Measurements from ENCODE around the gene RPTOR. TPM values are rescaled to one million over a fixed set of nuclear protein-coding genes. Genes with fewer than 3 reads are reported as not detected.

The RPTOR gene
- total RNA-seq, 1 experiment from 2014 or later = 25.1 TPM

DNA sequence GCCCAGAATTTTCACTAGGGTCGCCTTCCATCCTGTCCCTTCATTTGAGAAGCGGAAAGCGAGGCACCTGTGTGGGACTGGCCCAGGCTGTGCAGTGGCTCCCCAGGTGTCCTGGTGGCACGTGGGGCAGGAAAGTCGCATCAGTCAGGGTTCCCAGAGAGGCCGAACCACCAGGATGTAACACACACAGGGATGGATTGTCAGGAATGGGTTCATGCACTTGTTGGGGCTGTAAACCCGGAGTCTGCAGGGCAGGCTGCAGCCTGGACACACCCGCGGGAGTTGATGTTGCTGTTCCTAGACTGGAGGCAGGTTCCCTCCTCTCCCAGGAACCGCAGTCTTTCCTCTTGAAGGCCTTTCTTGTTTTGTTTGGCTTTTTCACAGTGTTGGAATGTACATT, 30.7 kb upstream of the RPTOR start:
- no peak overlapping the region for H2AK5ac ChIP-seq (ENCODE audit: insufficient read length, low read length)
- no peak overlapping the region for H3K23ac ChIP-seq (ENCODE audit: insufficient read length, low read depth, low read length)
- no peak overlapping the region for H3K27ac ChIP-seq (ENCODE audit: insufficient read length, low read depth, low read length)
- H2BK20ac ChIP-seq (ENCODE audit: low read depth, low read length, poor library complexity, severe bottlenecking) = no peak overlapping the region
- H3K9me3 ChIP-seq (ENCODE audit: control insufficient read depth, low read depth, low read length) = no peaks in the 10 kb centered on the region
- no peak overlapping the region for H3K56ac ChIP-seq (ENCODE audit: insufficient read length, low read depth, low read length)
- H3K27me3 Mint-ChIP-seq (ENCODE audit: low read depth) = peaks cover 38% of the 10 kb centered on the region
- no peak overlapping the region for H3K4ac ChIP-seq (ENCODE audit: low read depth, low read length)
- H2BK120ac ChIP-seq (ENCODE audit: low read depth, low read length, poor library complexity, severe bottlenecking) = no peak overlapping the region
- H2AFZ ChIP-seq (ENCODE audit: low read length) = no peak overlapping the region
- no peak overlapping the region for H4K91ac ChIP-seq (ENCODE audit: insufficient read length, low read depth, low read length)
- H3K4me2 ChIP-seq (ENCODE audit: insufficient read depth, insufficient read length, low read length) = no peak overlapping the region
- no peak overlapping the region for H2BK15ac ChIP-seq (ENCODE audit: low read depth, low read length)
- DNase-seq = no peak
- H3K4me3 Mint-ChIP-seq = no peak overlapping the region
- no peak overlapping the region for H4K5ac ChIP-seq (ENCODE audit: insufficient read length, low read depth, low read length)
- 0 out of 4 replicates have a peak, but pooled peaks cover 0 to 3% of the 10 kb centered on the region in 2 experiments for H3K4me1 Mint-ChIP-seq
- no peaks in the 10 kb centered on the region for H4K20me1 ChIP-seq (ENCODE audit: control insufficient read depth, insufficient read depth, insufficient read length)
- no peak overlapping the region; the same call in 1 of the 2 replicates for H3K14ac ChIP-seq (ENCODE audit: insufficient read depth, low read length)
- no peaks in the 10 kb centered on the region for H3K4me1 ChIP-seq (ENCODE audit: insufficient read depth, low read length)
- no peak overlapping the region for H3K9ac ChIP-seq (ENCODE audit: extremely low read depth, insufficient read length, low read length)
- no peaks in the 10 kb centered on the region for H3K36me3 Mint-ChIP-seq (ENCODE audit: insufficient read depth in 1 of 3, low read depth in 3 of 3)
- TF ChIP-seq, protein P1, sequence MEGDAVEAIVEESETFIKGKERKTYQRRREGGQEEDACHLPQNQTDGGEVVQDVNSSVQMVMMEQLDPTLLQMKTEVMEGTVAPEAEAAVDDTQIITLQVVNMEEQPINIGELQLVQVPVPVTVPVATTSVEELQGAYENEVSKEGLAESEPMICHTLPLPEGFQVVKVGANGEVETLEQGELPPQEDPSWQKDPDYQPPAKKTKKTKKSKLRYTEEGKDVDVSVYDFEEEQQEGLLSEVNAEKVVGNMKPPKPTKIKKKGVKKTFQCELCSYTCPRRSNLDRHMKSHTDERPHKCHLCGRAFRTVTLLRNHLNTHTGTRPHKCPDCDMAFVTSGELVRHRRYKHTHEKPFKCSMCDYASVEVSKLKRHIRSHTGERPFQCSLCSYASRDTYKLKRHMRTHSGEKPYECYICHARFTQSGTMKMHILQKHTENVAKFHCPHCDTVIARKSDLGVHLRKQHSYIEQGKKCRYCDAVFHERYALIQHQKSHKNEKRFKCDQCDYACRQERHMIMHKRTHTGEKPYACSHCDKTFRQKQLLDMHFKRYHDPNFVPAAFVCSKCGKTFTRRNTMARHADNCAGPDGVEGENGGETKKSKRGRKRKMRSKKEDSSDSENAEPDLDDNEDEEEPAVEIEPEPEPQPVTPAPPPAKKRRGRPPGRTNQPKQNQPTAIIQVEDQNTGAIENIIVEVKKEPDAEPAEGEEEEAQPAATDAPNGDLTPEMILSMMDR (conservative IDR thresholded peaks at IDR 0.05) = no peak
- no peak overlapping the region for H2BK5ac ChIP-seq (ENCODE audit: insufficient read length, low read length)
- no peaks in the 10 kb centered on the region for H3K9me3 Mint-ChIP-seq
- H2BK12ac ChIP-seq (ENCODE audit: insufficient read length, low read depth, low read length) = no peak overlapping the region
- H4K8ac ChIP-seq (replicated peaks; ENCODE audit: insufficient read length, low read depth, low read length) = no peak overlapping the region
- H3K18ac ChIP-seq (ENCODE audit: insufficient read length, low read depth, low read length) = no peak overlapping the region
- H3K79me1 ChIP-seq (ENCODE audit: insufficient read depth, low read depth, low read length, poor library complexity, severe bottlenecking) = no peaks in the 10 kb centered on the region
- H3K27me3 ChIP-seq (ENCODE audit: insufficient read depth, low read length) = no peaks in the 10 kb centered on the region
- WGBS (ENCODE audit: extremely low coverage, insufficient read length, low lambda C conversion rate) = no CpG with 5 or more reads among the region's 10 CpGs
- no peak overlapping the region for H3K27ac Mint-ChIP-seq
- no peaks in the 10 kb centered on the region for H3K23me2 ChIP-seq (ENCODE audit: insufficient read length, low read depth, low read length, poor library complexity, severe bottlenecking)
- H3T11ph ChIP-seq (ENCODE audit: low read length) = no peak overlapping the region
- no peaks in the 10 kb centered on the region for H3K79me2 ChIP-seq (ENCODE audit: insufficient read depth, low read length)

All from H9 (cell line).